Testis (tissue), 3 donors: ENCODE results near the gene NLGN1. TPM values are rescaled to one million over a fixed set of nuclear protein-coding genes. Genes with fewer than 3 reads are reported as not detected.

Experiments used
- DNase-seq: peaks from one replicate; pipeline ENCODE4 v3.0.0-alpha.2; 2019
- H3K27ac ChIP-seq, 2 donors: fragments of 200-600 bp; sonication (generic); one replicate each; pipeline ENCODE4 v1.5.1; 2019
- H3K27me3 ChIP-seq: fragments of 200-600 bp; sonication (generic); one replicate; pipeline ENCODE4 v1.5.1; 2019
- H3K36me3 ChIP-seq: fragments of 200-600 bp; sonication (generic); one replicate; pipeline ENCODE4 v1.5.1; 2017; ENCODE audit warnings: low read depth; ENCODE audit errors: missing control alignments
- H3K4me1 ChIP-seq: fragments of 200-600 bp; sonication (generic); one replicate; pipeline ENCODE4 v1.5.1; 2019
- H3K4me3 ChIP-seq, 2 donors: fragments of 200-600 bp; sonication (generic); one replicate each; pipeline ENCODE4 v1.5.1; 2017 to 2019
- H3K9me3 ChIP-seq: fragments of 200-600 bp; sonication (generic); one replicate; pipeline ENCODE4 v1.5.1; 2017
- POLR2A ChIP-seq: fragments of 450-650 bp; IDR thresholded peaks from one replicate; pipeline ENCODE4 v1.6.1; 2017; ENCODE audit warnings: antibody characterized with exemption, mild to moderate bottlenecking, moderate library complexity
- WGBS, 2 donors: methylation state at CpG; one replicate each; pipeline ENCODE4 v1.1.5; 2018; 5-methylcytosine and 5-hydroxymethylcytosine counted together
- intact Hi-C: fragments of 100-400 bp; cut with DNase I; formaldehyde crosslinking; loops from one replicate; pipeline ENCODE4 v1.15.1; 2023; ENCODE audit warnings: low total_unique reads
- polyA plus RNA-seq: library from polyadenylated mRNA; stranded (reverse); fragments of 350-450 nt; fragmentation: Illumina TruSeq; extraction: RNeasy Lipid Tissue Mini Kit (QIAGEN cat#74804); gene quantifications from one replicate; pipeline ENCODE4 v1.2.3, GENCODE V29; 2014; ENCODE audit warnings: low read depth, low replicate concordance; ENCODE audit not compliant: insufficient read depth
- total RNA-seq, 2 donors: library from RNA; depleted of rRNA; stranded (reverse); fragments of >200 nt; gene quantifications; one replicate each; pipeline ENCODE4 v1.2.3, GENCODE V29; 2016
- TF ChIP-seq, protein P1 (sequence below), 3 experiments: fragments of 450-650 bp in 2 of 3; fragments of 200-600 bp in 1 of 3; sonication (generic) in 1 of 3; IDR thresholded peaks; one replicate each; pipeline ENCODE4 v1.5.1; 2016 to 2019; ENCODE audit warnings: antibody characterized with exemption in 3 of 3, mild to moderate bottlenecking in 2 of 3, moderate library complexity in 1 of 3

Gene NLGN1
- total and polyA plus RNA-seq, 3 donors from 2014 or later, result 10.6 to 19.2 (median 15.5) TPM

DNA sequence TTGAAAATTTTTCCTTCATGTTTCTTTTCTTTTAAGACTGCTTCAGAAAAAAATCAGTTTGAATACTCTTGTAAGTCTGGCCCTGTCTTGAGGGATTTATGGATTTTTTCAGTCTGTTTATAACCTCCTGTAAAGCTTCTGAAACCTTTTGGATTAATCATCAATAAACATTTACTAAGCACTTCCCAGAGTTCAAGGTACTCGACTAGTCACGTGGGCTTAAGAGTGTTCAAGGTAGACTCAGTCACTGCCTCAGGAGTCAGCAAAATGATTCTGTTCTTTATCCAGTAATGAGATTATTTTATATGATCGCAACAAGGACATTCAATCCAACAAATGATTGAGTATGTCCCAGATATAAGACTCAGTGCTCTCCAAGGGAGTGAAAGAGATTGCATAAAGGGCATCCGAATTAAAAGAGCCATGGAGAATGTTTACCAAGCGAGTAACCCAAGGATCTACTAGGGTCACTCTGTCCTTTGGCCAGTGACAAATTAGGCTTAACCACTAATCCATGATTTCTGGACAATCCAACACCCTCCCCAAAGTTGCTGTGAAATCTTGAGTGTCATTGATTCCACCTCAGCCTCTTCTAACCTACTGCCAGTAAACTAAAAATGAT, 735.0 kb downstream of the NLGN1 start:
- Histone ChIP-seq H3K27me3 (no peaks in the 10 kb centered on the region), H3K36me3 (no peaks in the 10 kb centered on the region), H3K27ac (no peak overlapping the region), H3K9me3 (no peaks in the 10 kb centered on the region), H3K4me3 (no peak overlapping the region), H3K4me1 (no peaks in the 10 kb centered on the region)
- WGBS, 2 donors, result 89 to 95% methylated on average over 5 of the region's 5 CpGs
- TF ChIP-seq POLR2A, result no peak
- TF ChIP-seq, protein P1, sequence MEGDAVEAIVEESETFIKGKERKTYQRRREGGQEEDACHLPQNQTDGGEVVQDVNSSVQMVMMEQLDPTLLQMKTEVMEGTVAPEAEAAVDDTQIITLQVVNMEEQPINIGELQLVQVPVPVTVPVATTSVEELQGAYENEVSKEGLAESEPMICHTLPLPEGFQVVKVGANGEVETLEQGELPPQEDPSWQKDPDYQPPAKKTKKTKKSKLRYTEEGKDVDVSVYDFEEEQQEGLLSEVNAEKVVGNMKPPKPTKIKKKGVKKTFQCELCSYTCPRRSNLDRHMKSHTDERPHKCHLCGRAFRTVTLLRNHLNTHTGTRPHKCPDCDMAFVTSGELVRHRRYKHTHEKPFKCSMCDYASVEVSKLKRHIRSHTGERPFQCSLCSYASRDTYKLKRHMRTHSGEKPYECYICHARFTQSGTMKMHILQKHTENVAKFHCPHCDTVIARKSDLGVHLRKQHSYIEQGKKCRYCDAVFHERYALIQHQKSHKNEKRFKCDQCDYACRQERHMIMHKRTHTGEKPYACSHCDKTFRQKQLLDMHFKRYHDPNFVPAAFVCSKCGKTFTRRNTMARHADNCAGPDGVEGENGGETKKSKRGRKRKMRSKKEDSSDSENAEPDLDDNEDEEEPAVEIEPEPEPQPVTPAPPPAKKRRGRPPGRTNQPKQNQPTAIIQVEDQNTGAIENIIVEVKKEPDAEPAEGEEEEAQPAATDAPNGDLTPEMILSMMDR (IDR thresholded peaks at IDR 0.05), result no peak
- no peak for DNase-seq
- intact Hi-C loops, result no loop called here

DNA sequence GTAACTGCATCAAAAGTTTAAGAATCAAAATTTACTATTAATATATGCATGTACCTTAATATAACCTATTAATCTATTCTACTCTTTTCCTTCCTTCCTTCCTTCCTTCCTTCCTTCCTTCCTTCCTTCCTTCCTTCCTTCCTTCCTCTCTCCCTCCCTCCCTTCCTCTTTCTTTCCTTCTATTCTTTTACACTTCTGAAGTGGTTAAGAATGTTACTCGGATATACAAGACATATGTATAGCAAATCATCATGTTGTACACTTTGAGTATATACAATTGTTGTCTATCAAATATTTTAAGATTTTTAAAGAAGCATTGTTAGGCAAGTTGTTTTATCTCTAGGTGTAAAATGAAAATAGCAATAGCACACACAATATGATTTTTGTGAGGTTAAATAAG, 748.5 kb downstream of the NLGN1 start:
- Histone ChIP-seq H3K36me3 (no peaks in the 10 kb centered on the region), H3K9me3 (no peaks in the 10 kb centered on the region), H3K27ac (no peak overlapping the region), H3K27me3 (no peaks in the 10 kb centered on the region), H3K4me3 (no peak overlapping the region), H3K4me1 (no peaks in the 10 kb centered on the region)
- no peak for DNase-seq
- intact Hi-C loops, result no loop called here
- 68 to 90% methylated on average over 1 of the region's 1 CpG for WGBS, 2 donors
- no peak for TF ChIP-seq POLR2A
- TF ChIP-seq, protein P1 (IDR thresholded peaks at IDR 0.05), result no peak

DNA sequence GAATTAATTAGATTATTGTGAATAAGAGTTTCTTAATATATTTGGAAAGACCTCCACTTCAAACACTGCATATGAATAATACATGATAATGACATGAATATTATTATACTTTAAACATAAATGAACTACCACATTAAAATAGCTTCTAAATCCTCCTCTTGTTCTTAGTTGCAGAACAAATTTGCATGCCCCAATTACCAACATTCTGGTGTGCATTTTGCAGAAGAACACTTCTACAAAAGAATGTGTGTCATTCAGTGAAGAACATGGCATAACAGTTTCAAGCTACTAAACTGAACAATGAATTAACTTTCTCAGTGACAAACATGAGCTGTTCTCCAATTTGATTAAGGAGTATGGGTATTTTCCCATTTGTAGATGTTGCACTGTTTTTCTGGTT, 750.3 kb downstream of the NLGN1 start:
- H3K9me3 ChIP-seq, result no peaks in the 10 kb centered on the region
- intact Hi-C loops, result no loop called here
- no peak overlapping the region for H3K27ac ChIP-seq
- H3K4me3 ChIP-seq, result no peak overlapping the region
- DNase-seq, result no peak
- TF ChIP-seq POLR2A, result no peak
- TF ChIP-seq, protein P1 (IDR thresholded peaks at IDR 0.05), result no peak
- H3K36me3 ChIP-seq, result no peaks in the 10 kb centered on the region
- no peaks in the 10 kb centered on the region for H3K27me3 ChIP-seq
- H3K4me1 ChIP-seq, result no peaks in the 10 kb centered on the region

DNA sequence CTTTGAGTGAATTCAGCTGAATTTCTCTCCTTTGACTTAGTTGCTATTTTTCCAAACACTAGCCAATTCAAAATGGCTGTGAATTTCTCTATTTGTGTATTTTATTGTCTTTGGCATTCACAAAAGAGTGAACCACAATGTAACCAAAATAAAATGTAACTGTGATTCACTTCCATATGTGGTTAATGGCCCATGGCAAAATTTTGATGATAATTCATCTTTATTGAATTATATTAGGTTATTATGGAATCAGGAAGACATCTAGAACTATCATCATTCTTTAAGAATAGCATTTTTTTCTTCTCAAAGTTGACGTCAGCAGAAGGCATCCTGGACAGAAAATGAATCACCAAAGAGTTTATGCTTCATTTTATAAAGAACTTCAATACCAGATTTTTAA, 756.3 kb downstream of the NLGN1 start:
- intact Hi-C loops, result no loop called here
- no peaks in the 10 kb centered on the region for H3K27me3 ChIP-seq
- H3K4me1 ChIP-seq, result no peaks in the 10 kb centered on the region
- H3K4me3 ChIP-seq, result no peak overlapping the region
- no peaks in the 10 kb centered on the region for H3K9me3 ChIP-seq
- TF ChIP-seq, protein P1 (IDR thresholded peaks at IDR 0.05), result no peak
- no peak for TF ChIP-seq POLR2A
- no peak overlapping the region for H3K27ac ChIP-seq
- 83 to 86% methylated on average over 1 of the region's 1 CpG for WGBS, 2 donors
- DNase-seq, result no peak
- no peaks in the 10 kb centered on the region for H3K36me3 ChIP-seq

DNA sequence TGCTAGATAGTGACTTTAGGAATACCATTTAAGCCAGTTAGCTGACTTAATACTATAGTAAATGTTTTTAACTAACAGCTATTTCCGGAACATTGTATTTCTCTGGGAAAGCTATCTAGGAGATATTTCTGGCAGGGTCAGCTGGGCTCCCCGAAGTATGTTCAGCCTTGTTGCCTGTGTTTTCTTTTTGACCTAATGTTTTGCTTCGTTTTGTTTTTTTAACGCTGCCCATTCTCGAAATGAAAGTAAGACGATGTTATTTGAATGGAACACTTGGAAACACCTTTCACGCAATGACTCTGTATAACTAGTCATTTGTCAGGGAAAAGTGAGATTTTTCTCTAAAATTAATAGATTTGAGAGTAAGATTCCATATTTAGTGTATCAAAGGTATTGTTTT, 758.7 kb downstream of the NLGN1 start:
- peak overlapping the region; percentile 36 to 41 for H3K27ac ChIP-seq
- no peaks in the 10 kb centered on the region for H3K4me1 ChIP-seq
- no peaks in the 10 kb centered on the region for H3K36me3 ChIP-seq
- H3K27me3 ChIP-seq, result no peaks in the 10 kb centered on the region
- no peaks in the 10 kb centered on the region for H3K9me3 ChIP-seq
- TF ChIP-seq POLR2A, result no peak
- TF ChIP-seq, protein P1 (IDR thresholded peaks at IDR 0.05), result no peak
- H3K4me3 ChIP-seq, result peak overlapping the region; percentile 7 to 12
- intact Hi-C loops, result no loop called here
- WGBS, 2 donors, result 35 to 47% methylated on average over 7 of the region's 7 CpGs
- no peak for DNase-seq
